IMR-90 (cell line): ENCODE data around the gene BLNK. TPM values are rescaled to one million over a fixed set of nuclear protein-coding genes. Genes with fewer than 3 reads are reported as not detected.

Source experiments
- ATAC-seq: fragments of 200-7000 bp; cut with Tn5 transposase; 2 replicates; pipeline ENCODE4 v1.9.1; 2020; ENCODE audit warnings: low read depth, mild to moderate bottlenecking, moderate library complexity
- BruUV-seq: library from RNA; stranded (reverse); fragments of 400-500 nt; replicated peaks from 2 replicates; lab custom pipeline; 2021; lab: Mats Ljungman, UMichigan
- CTCF ChIA-PET: fragments of 300-600 bp; formaldehyde crosslinking; extraction: SDS; loops from one replicate; lab custom pipeline; 2021; ENCODE audit warnings: antibody characterized with exemption; lab: Yijun Ruan, JAX
- POLR2A ChIA-PET: fragments of 300-600 bp; sonication (Branson Sonifier 250); formaldehyde crosslinking; loops from one replicate; lab custom pipeline; 2022; ENCODE audit warnings: antibody characterized with exemption; ENCODE audit not compliant: unreplicated experiment; lab: Charles Lee
- DNase-seq: peaks from one replicate; pipeline ENCODE4 v3.0.0; 2013
- H2AFZ ChIP-seq: replicated peaks from 2 replicates; pipeline ENCODE3; 2013; ENCODE audit warnings: low read length, mild to moderate bottlenecking; ENCODE audit not compliant: poor library complexity
- H2AK5ac ChIP-seq: 2 replicates; pipeline ENCODE4 v1.6.1; 2013; ENCODE audit warnings: low read depth, low read length, inconsistent platforms
- H2AK9ac ChIP-seq: replicated peaks from 2 replicates; pipeline ENCODE3; 2013; ENCODE audit warnings: mild to moderate bottlenecking, low read depth, low read length, moderate library complexity; ENCODE audit not compliant: poor library complexity
- H2BK120ac ChIP-seq: 2 replicates; pipeline ENCODE4 v1.6.1; 2013; ENCODE audit warnings: low read depth, low read length, inconsistent platforms
- H2BK15ac ChIP-seq: 3 replicates; pipeline ENCODE4 v1.6.1; 2013; ENCODE audit warnings: low read depth, low read length, inconsistent platforms
- H2BK20ac ChIP-seq: 2 replicates; pipeline ENCODE4 v1.6.1; 2013; ENCODE audit warnings: low read depth, mild to moderate bottlenecking, inconsistent platforms, low read length, moderate library complexity
- H2BK5ac ChIP-seq: 2 replicates; pipeline ENCODE4 v1.6.1; 2013; ENCODE audit warnings: mild to moderate bottlenecking, low read depth, low read length, inconsistent platforms; ENCODE audit not compliant: poor library complexity, severe bottlenecking
- H3K14ac ChIP-seq: replicated peaks from 2 replicates; pipeline ENCODE4 v1.6.1; 2013; ENCODE audit warnings: low read depth, low read length, inconsistent platforms
- H3K18ac ChIP-seq: 2 replicates; pipeline ENCODE4 v1.6.1; 2013; ENCODE audit warnings: low read depth, low read length, control low read depth
- H3K23ac ChIP-seq: 2 replicates; pipeline ENCODE4 v1.6.1; 2013; ENCODE audit warnings: low read depth, low read length, inconsistent platforms
- H3K27ac ChIP-seq: 2 replicates; pipeline ENCODE4 v1.5.1; 2013; ENCODE audit warnings: mild to moderate bottlenecking, control low read depth, low read length; ENCODE audit not compliant: insufficient read depth
- H3K27me3 ChIP-seq: 2 replicates; pipeline ENCODE4 v1.6.1; 2013; ENCODE audit warnings: low read length; ENCODE audit not compliant: control insufficient read depth, insufficient read depth
- H3K36me3 ChIP-seq: 2 replicates; pipeline ENCODE4 v1.6.1; 2013; ENCODE audit warnings: low read length, mixed read lengths; ENCODE audit not compliant: control insufficient read depth, insufficient read depth
- H3K4ac ChIP-seq: 2 replicates; pipeline ENCODE4 v1.6.1; 2013; ENCODE audit warnings: low read depth, low read length, inconsistent platforms
- H3K4me1 ChIP-seq: 2 replicates; pipeline ENCODE4 v1.6.1; 2013; ENCODE audit warnings: low read length, mixed read lengths; ENCODE audit not compliant: control insufficient read depth, insufficient read depth
- H3K4me2 ChIP-seq: 2 replicates; pipeline ENCODE4 v1.6.1; 2013; ENCODE audit warnings: low read depth, mild to moderate bottlenecking, control low read depth, low read length, moderate library complexity
- H3K4me3 ChIP-seq: 2 replicates; pipeline ENCODE4 v1.5.1; 2013; ENCODE audit warnings: low read depth, mild to moderate bottlenecking, control low read depth, low read length, moderate library complexity; ENCODE audit not compliant: insufficient read depth
- H3K56ac ChIP-seq: 2 replicates; pipeline ENCODE4 v1.6.1; 2013; ENCODE audit warnings: low read length, inconsistent platforms; ENCODE audit not compliant: insufficient read depth; ENCODE audit errors: extremely low read depth
- H3K79me1 ChIP-seq, 2 experiments: 2 replicates each; pipeline ENCODE4 v1.6.1; 2013; ENCODE audit warnings: low read length in 2 of 2, inconsistent platforms in 1 of 2, low read depth in 1 of 2
- H3K9ac ChIP-seq: 2 replicates; pipeline ENCODE4 v1.6.1; 2013; ENCODE audit warnings: low read depth, low read length, control low read depth
- H3K9me1 ChIP-seq: 2 replicates; pipeline ENCODE4 v1.6.1; 2013; ENCODE audit warnings: low read length, inconsistent platforms; ENCODE audit not compliant: insufficient read depth
- H3K9me3 ChIP-seq: 2 replicates; pipeline ENCODE4 v1.6.1; 2013; ENCODE audit warnings: low read length; ENCODE audit not compliant: control insufficient read depth, insufficient read depth
- H4K20me1 ChIP-seq: 2 replicates; pipeline ENCODE4 v1.6.1; 2013; ENCODE audit warnings: low read length, inconsistent platforms; ENCODE audit not compliant: insufficient read depth
- H4K5ac ChIP-seq: 2 replicates; pipeline ENCODE4 v1.6.1; 2013; ENCODE audit warnings: mild to moderate bottlenecking, low read depth, low read length, control low read depth
- H4K8ac ChIP-seq, 2 experiments: 2 replicates each; pipeline ENCODE4 v1.6.1; 2013; ENCODE audit warnings: low read depth in 2 of 2, low read length in 2 of 2, control low read depth in 1 of 2, inconsistent platforms in 1 of 2
- H4K91ac ChIP-seq: 2 replicates; pipeline ENCODE4 v1.6.1; 2013; ENCODE audit warnings: low read depth, low read length, inconsistent platforms; ENCODE audit not compliant: insufficient read depth
- CHD1 ChIP-seq: IDR thresholded peaks from 2 replicates; pipeline ENCODE4 v1.6.1; 2012; ENCODE audit warnings: low read depth, low read length, improper control_type of control experiment
- MAZ ChIP-seq: IDR thresholded peaks from 2 replicates; pipeline ENCODE4 v1.6.1; 2012; ENCODE audit warnings: low read depth, mild to moderate bottlenecking, low read length, improper control_type of control experiment, moderate library complexity, borderline replicate concordance
- WGBS, 2 experiments: methylation state at CpG; one replicate each; pipeline versions ENCODE4 v1.1.5 to v1.1.7; 2013; ENCODE audit warnings: missing lambda C conversion rate in 2 of 2; ENCODE audit not compliant: insufficient read length in 1 of 2; ENCODE audit errors: extremely low coverage in 2 of 2; 5-methylcytosine and 5-hydroxymethylcytosine counted together
- dilution Hi-C: fragments of 300-500 bp; cut with HindIII; formaldehyde crosslinking; loops from one replicate; pipeline ENCODE4 v1.14.3; 2018; ENCODE audit warnings: low sequenced_read_pairs; ENCODE audit not compliant: unreplicated experiment
- in situ Hi-C: fragments of 300-500 bp; cut with MboI; formaldehyde crosslinking; loops from 3 replicates; pipeline ENCODE4 v1.14.3; 2019; ENCODE audit warnings: low sequenced_read_pairs, inconsistent platforms, mixed read lengths
- intact Hi-C: fragments of 100-400 bp; cut with micrococcal nuclease; formaldehyde crosslinking; loops from 2 replicates; pipeline ENCODE4 v1.10.0; 2022
- polyA plus RNA-seq, 3 experiments: library from polyadenylated mRNA; depleted of rRNA; stranded (reverse); fragments of >200 nt; gene quantifications; 2 replicates each; pipeline ENCODE4 v1.2.3, GENCODE V29; 2012; ENCODE audit warnings: low replicate concordance in 1 of 3
- total RNA-seq: library from RNA; depleted of rRNA; stranded (reverse); fragments of >200 nt; gene quantifications from 2 replicates; pipeline ENCODE4 v1.2.3, GENCODE V29; 2012

BLNK gene
- total and polyA plus RNA-seq, 2 of the 4 experiments (the other 2 are of a cell fraction): not detected

DNA sequence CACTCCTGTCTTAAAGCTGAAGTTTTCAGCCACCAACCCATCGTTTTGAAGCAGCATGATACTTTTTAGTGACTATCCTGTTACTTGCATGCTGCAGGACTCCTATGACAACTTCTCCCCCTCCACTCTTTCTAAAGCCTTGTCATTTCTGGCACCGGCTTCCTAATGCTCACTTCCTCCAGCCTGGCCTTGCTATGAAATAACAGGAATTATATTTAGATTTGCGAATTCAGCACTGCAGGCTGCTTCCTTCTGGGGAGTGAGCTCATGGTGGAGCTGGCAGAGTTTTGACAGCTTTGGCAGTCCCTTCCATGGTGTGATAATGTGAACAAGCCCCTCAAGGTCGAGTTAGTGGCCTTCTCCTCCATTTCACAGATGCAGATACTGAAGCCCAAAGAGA, 13.4 kb downstream of the BLNK start:
- ChIA-PET CTCF (no interaction called here), POLR2A (no interaction called here)
- no peak overlapping the region for H4K91ac ChIP-seq
- 0% methylated on average over 1 of the region's 4 CpGs; no CpG with 5 or more reads in 1 of the 2 experiments for WGBS, 2 experiments
- H2BK20ac ChIP-seq: no peak overlapping the region
- H3K4me3 ChIP-seq: no peak overlapping the region
- in situ Hi-C loops (no loop called here), intact Hi-C loops (no loop called here), dilution Hi-C loops (no loop called here)
- DNase-seq (no peak), ATAC-seq (no peak)
- no peak overlapping the region for H3K18ac ChIP-seq
- H3K9me1 ChIP-seq: no peaks in the 10 kb centered on the region
- H2BK15ac ChIP-seq: no peak overlapping the region
- H3K4me2 ChIP-seq: no peak overlapping the region
- no peak overlapping the region for H2BK5ac ChIP-seq
- H4K8ac ChIP-seq: no peak overlapping the region
- H2AFZ ChIP-seq: no peak overlapping the region
- no peaks in the 10 kb centered on the region for H3K9me3 ChIP-seq
- H3K36me3 ChIP-seq: no peaks in the 10 kb centered on the region
- H2AK5ac ChIP-seq: no peak overlapping the region
- no peaks in the 10 kb centered on the region for H3K79me1 ChIP-seq
- no TSS peak for BruUV-seq
- H3K56ac ChIP-seq: no peak overlapping the region
- H3K27me3 ChIP-seq: no peaks in the 10 kb centered on the region
- no peak overlapping the region for H3K4ac ChIP-seq
- H3K23ac ChIP-seq: no peak overlapping the region
- H3K9ac ChIP-seq: no peak overlapping the region
- H2AK9ac ChIP-seq: no peak overlapping the region
- H3K27ac ChIP-seq: no peak overlapping the region
- H4K20me1 ChIP-seq: no peaks in the 10 kb centered on the region
- H4K5ac ChIP-seq: no peak overlapping the region
- no peaks in the 10 kb centered on the region for H3K4me1 ChIP-seq
- H2BK120ac ChIP-seq: no peak overlapping the region
- H3K14ac ChIP-seq: no peak overlapping the region
- TF ChIP-seq CHD1 (no peak), MAZ (no peak)
